H1 (cell line): ENCODE data around the gene BAZ1B. TPM values are rescaled to one million over a fixed set of nuclear protein-coding genes. Genes with fewer than 3 reads are reported as not detected.

Experiments used
- CTCF ChIA-PET: fragments of 300-600 bp; sonication (Branson Sonifier 250); formaldehyde crosslinking; loops from one replicate; lab custom pipeline; 2021; ENCODE audit not compliant: partially characterized antibody; lab: Charles Lee
- POLR2A ChIA-PET: fragments of 300-600 bp; sonication (Branson Sonifier 250); formaldehyde crosslinking; loops from one replicate; lab custom pipeline; 2021; ENCODE audit warnings: inconsistent platforms; ENCODE audit not compliant: partially characterized antibody; lab: Charles Lee
- DNase-seq, 2 experiments: peaks; one replicate each; pipeline versions ENCODE4 v3.0.0 to v3.0.0-alpha.2; 2010 to 2022; ENCODE audit warnings: low spot score in 2 of 2, low read depth in 1 of 2, mixed read lengths in 1 of 2
- FAIRE-seq: peaks from 2 replicates; lab custom pipeline; 2011; peaks lifted over from hg19 to GRCh38; lab: Jason Lieb, UNC
- H2AFZ ChIP-seq: 2 replicates; pipeline ENCODE4 v1.8.1; 2012; ENCODE audit warnings: low read length, inconsistent platforms
- H2AK5ac ChIP-seq: 2 replicates; pipeline ENCODE4 v1.6.1; 2013; ENCODE audit warnings: low read depth, low read length
- H2BK120ac ChIP-seq: replicated peaks from 2 replicates; pipeline ENCODE3; 2013; ENCODE audit warnings: low read depth, low read length, inconsistent platforms
- H2BK12ac ChIP-seq: 2 replicates; pipeline ENCODE4 v1.6.1; 2013; ENCODE audit warnings: low read depth, low read length
- H2BK15ac ChIP-seq: 2 replicates; pipeline ENCODE4 v1.6.1; 2013; ENCODE audit warnings: low read length
- H2BK20ac ChIP-seq: 2 replicates; pipeline ENCODE4 v1.6.1; 2013; ENCODE audit warnings: low read length
- H2BK5ac ChIP-seq: 2 replicates; pipeline ENCODE4 v1.6.1; 2013; ENCODE audit warnings: low read depth, low read length
- H3K14ac ChIP-seq: 2 replicates; pipeline ENCODE4 v1.6.1; 2013; ENCODE audit warnings: inconsistent platforms; ENCODE audit not compliant: insufficient read length
- H3K18ac ChIP-seq: 2 replicates; pipeline ENCODE4 v1.6.1; 2013; ENCODE audit warnings: low read length; ENCODE audit errors: extremely low read depth
- H3K23ac ChIP-seq: 2 replicates; pipeline ENCODE4 v1.6.1; 2013; ENCODE audit warnings: inconsistent platforms; ENCODE audit not compliant: insufficient read length
- H3K23me2 ChIP-seq: 2 replicates; pipeline ENCODE4 v1.6.1; 2013; ENCODE audit warnings: low read depth, low read length
- H3K27ac ChIP-seq: 2 replicates; pipeline ENCODE4 v1.6.1; 2011; ENCODE audit warnings: low read depth, low read length, inconsistent platforms
- H3K27me3 ChIP-seq, 4 experiments: replicated peaks in 1 of 4; 1 replicate in 1 of 4; 2 replicates in 3 of 4; pipeline versions ENCODE4 v1.6.1 to v1.8.1; 2011 to 2013; ENCODE audit warnings: low read length in 3 of 4, mild to moderate bottlenecking in 3 of 4, inconsistent platforms in 2 of 4, mixed read lengths in 2 of 4, moderate library complexity in 1 of 4; ENCODE audit not compliant: control insufficient read depth in 3 of 4, insufficient read depth in 3 of 4; ENCODE audit errors: extremely low read depth in 1 of 4
- H3K36me3 ChIP-seq, 4 experiments: 2 replicates each; pipeline versions ENCODE4 v1.6.1 to v1.8.1; 2011 to 2013; ENCODE audit warnings: mild to moderate bottlenecking in 4 of 4, low read length in 3 of 4, moderate library complexity in 2 of 4, control low read depth in 1 of 4, inconsistent platforms in 1 of 4; ENCODE audit not compliant: insufficient read depth in 4 of 4, control insufficient read depth in 2 of 4
- H3K4ac ChIP-seq: replicated peaks from 2 replicates; pipeline ENCODE3; 2013; ENCODE audit warnings: low read length, low read depth, mixed read lengths, inconsistent platforms; ENCODE audit not compliant: insufficient read length
- H3K4me1 ChIP-seq, 4 experiments: replicated peaks in 1 of 4; 1 replicate in 1 of 4; 2 replicates in 3 of 4; pipeline versions ENCODE4 v1.6.1 to v1.8.1; 2011 to 2013; ENCODE audit warnings: low read length in 3 of 4, inconsistent platforms in 2 of 4, mixed read lengths in 1 of 4; ENCODE audit not compliant: insufficient read depth in 4 of 4, control insufficient read depth in 3 of 4
- H3K4me2 ChIP-seq, 2 experiments: 2 replicates each; pipeline versions ENCODE4 v1.6.1 to v1.8.1; 2011 to 2013; ENCODE audit warnings: low read depth in 2 of 2, low read length in 2 of 2, control low read depth in 1 of 2, inconsistent platforms in 1 of 2, mild to moderate bottlenecking in 1 of 2; ENCODE audit not compliant: insufficient read depth in 1 of 2
- H3K4me3 ChIP-seq, 4 experiments: fragments of 200-600, 300-600 bp in 1 of 4; sonication (generic), shearing (Covaris generic), sonication (Bioruptor Twin) in 1 of 4; 2 replicates each; pipeline versions ENCODE4 v1.5.1 to v1.8.1; 2011 to 2016; ENCODE audit warnings: low read length in 4 of 4, low read depth in 3 of 4, control low read depth in 2 of 4, inconsistent platforms in 2 of 4, mild to moderate bottlenecking in 2 of 4, mixed read lengths in 1 of 4, moderate library complexity in 1 of 4; ENCODE audit not compliant: insufficient read depth in 2 of 4; ENCODE audit errors: extremely low read depth in 1 of 4
- H3K56ac ChIP-seq: replicated peaks from 2 replicates; pipeline ENCODE3; 2013; ENCODE audit warnings: low read depth, mild to moderate bottlenecking, mixed read lengths, low read length, inconsistent platforms; ENCODE audit not compliant: insufficient read length
- H3K79me1 ChIP-seq: 2 replicates; pipeline ENCODE4 v1.6.1; 2013; ENCODE audit warnings: low read depth, low read length, control low read depth
- H3K79me2 ChIP-seq, 2 experiments: 2 replicates each; pipeline versions ENCODE4 v1.6.1 to v1.8.1; 2012 to 2013; ENCODE audit warnings: low read length in 2 of 2, mild to moderate bottlenecking in 2 of 2, inconsistent platforms in 1 of 2; ENCODE audit not compliant: insufficient read depth in 2 of 2, control insufficient read depth in 1 of 2
- H3K9ac ChIP-seq, 4 experiments: replicated peaks in 1 of 4; 1 replicate in 1 of 4; 2 replicates in 3 of 4; pipeline versions ENCODE4 v1.6.1 to v1.8.1; 2011 to 2013; ENCODE audit warnings: low read depth in 3 of 4, low read length in 3 of 4, control low read depth in 2 of 4, mild to moderate bottlenecking in 2 of 4, moderate library complexity in 2 of 4, inconsistent platforms in 1 of 4; ENCODE audit errors: extremely low read depth in 1 of 4
- H3K9me3 ChIP-seq, 2 experiments: 2 replicates each; pipeline versions ENCODE4 v1.6.1 to v1.8.1; 2012 to 2013; ENCODE audit warnings: mild to moderate bottlenecking in 2 of 2, moderate library complexity in 2 of 2, control low read depth in 1 of 2, inconsistent platforms in 1 of 2, low read depth in 1 of 2, low read length in 1 of 2, mixed read lengths in 1 of 2; ENCODE audit not compliant: insufficient read depth in 2 of 2
- H4K20me1 ChIP-seq, 2 experiments: replicated peaks in 1 of 2; 2 replicates each; pipeline versions ENCODE3 to v1.8.1; 2011 to 2013; ENCODE audit warnings: inconsistent platforms in 2 of 2, low read length in 2 of 2, mild to moderate bottlenecking in 1 of 2; ENCODE audit not compliant: insufficient read depth in 2 of 2, control insufficient read depth in 1 of 2
- H4K5ac ChIP-seq: 2 replicates; pipeline ENCODE4 v1.6.1; 2013; ENCODE audit warnings: low read length, low read depth, mixed read lengths, inconsistent platforms; ENCODE audit not compliant: insufficient read length
- H4K8ac ChIP-seq: 2 replicates; pipeline ENCODE4 v1.8.0; 2013; ENCODE audit warnings: mild to moderate bottlenecking, moderate library complexity, low read length, inconsistent platforms; ENCODE audit not compliant: insufficient read depth; ENCODE audit errors: extremely low read depth
- H4K91ac ChIP-seq: replicated peaks from 2 replicates; pipeline ENCODE3; 2013; ENCODE audit warnings: low read length, mixed read lengths, inconsistent platforms; ENCODE audit not compliant: insufficient read length
- CBX5 ChIP-seq: fragments of 300-800, 300-1000 bp; sonication (generic); IDR thresholded peaks from 2 replicates; pipeline ENCODE4 v1.7.1; 2016; ENCODE audit warnings: antibody characterized with exemption, low read length, low read depth
- CREB1 ChIP-seq: IDR thresholded peaks from 2 replicates; pipeline ENCODE4 v1.6.1; 2012; ENCODE audit warnings: inconsistent platforms
- GABPA ChIP-seq: IDR thresholded peaks from 2 replicates; pipeline ENCODE4 v1.6.1; 2011; ENCODE audit warnings: mild to moderate bottlenecking, low read length, moderate library complexity, borderline replicate concordance; ENCODE audit not compliant: insufficient read depth
- KDM5A ChIP-seq: fragments of 200-600 bp; IDR thresholded peaks from 2 replicates; pipeline ENCODE4 v1.7.1; 2012; ENCODE audit warnings: mild to moderate bottlenecking, low read length, inconsistent platforms, mixed read lengths
- PHF8 ChIP-seq: fragments of 200-600 bp; sonication (generic); conservative IDR thresholded peaks from 2 replicates; pipeline ENCODE4 v1.7.1; 2012; ENCODE audit warnings: low read depth, mild to moderate bottlenecking, inconsistent platforms, low read length, moderate library complexity
- RBBP5 ChIP-seq: IDR thresholded peaks from 2 replicates; pipeline ENCODE4 v1.7.1; 2012; ENCODE audit warnings: low read depth, mild to moderate bottlenecking, inconsistent platforms, low read length, moderate library complexity, borderline replicate concordance
- SAP30 ChIP-seq: fragments of 300-600 bp; sonication (generic); IDR thresholded peaks from 2 replicates; pipeline ENCODE4 v1.7.1; 2012; ENCODE audit warnings: low read length, moderate library complexity, mild to moderate bottlenecking, inconsistent platforms; ENCODE audit not compliant: insufficient read depth, insufficient replicate concordance
- SIN3A ChIP-seq, 2 experiments: IDR thresholded peaks in 1 of 2; conservative IDR thresholded peaks in 1 of 2; 2 replicates each; pipeline ENCODE4 v1.6.1; 2011 to 2012; ENCODE audit warnings: low read length in 2 of 2, improper control_type of control experiment in 1 of 2, low read depth in 1 of 2, mild to moderate bottlenecking in 1 of 2
- SP2 ChIP-seq: IDR thresholded peaks from 2 replicates; pipeline ENCODE4 v1.6.1; 2012; ENCODE audit warnings: mild to moderate bottlenecking, low read length, inconsistent platforms
- SRF ChIP-seq: IDR thresholded peaks from 2 replicates; pipeline ENCODE4 v1.6.1; 2011; ENCODE audit warnings: mild to moderate bottlenecking, low read depth, low read length, moderate library complexity
- WGBS, 2 experiments: shearing (Covaris generic) in 1 of 2; methylation state at CpG; one replicate each; pipeline versions ENCODE4 v1.1.6 to v1.1.7; 2013 to 2015; ENCODE audit warnings: low lambda C conversion rate in 2 of 2, mixed read lengths in 2 of 2, inconsistent platforms in 1 of 2, low coverage in 1 of 2, missing lambda C conversion rate in 1 of 2; ENCODE audit not compliant: insufficient replicate concordance in 2 of 2, insufficient coverage in 1 of 2, insufficient read length in 1 of 2; ENCODE audit errors: extremely low coverage in 1 of 2, missing lambda C conversion rate in 1 of 2; 5-methylcytosine and 5-hydroxymethylcytosine counted together
- polyA plus RNA-seq, 7 experiments: library from polyadenylated mRNA; depleted of rRNA in 3 of 7; stranded (reverse) in 5 of 7; unstranded in 2 of 7; fragments of >200 nt in 5 of 7; fragments of 200-250 nt in 2 of 7; gene quantifications; 1 replicate in 5 of 7; 2 replicates in 1 of 7; 4 replicates in 1 of 7; pipeline versions ENCODE4 v1.2.1 to v1.2.3, GENCODE V29; 2011 to 2013; ENCODE audit warnings: missing spikeins in 2 of 7, mixed read lengths in 2 of 7
- total RNA-seq: library from RNA; stranded (reverse); fragmentation: NEBNext Ultra II Directional; extraction: Animal tissue kit (Norgen Biotek cat#: 25700); gene quantifications from 2 replicates; pipeline ENCODE4 v1.2.1, GENCODE V29; 2021
- TF ChIP-seq, protein P1 (sequence below): IDR thresholded peaks from 2 replicates; pipeline ENCODE4 v1.6.1; 2011; ENCODE audit warnings: low read depth, mild to moderate bottlenecking, low read length; ENCODE audit not compliant: insufficient read depth

Gene BAZ1B
- total and polyA plus RNA-seq, 2 of the 8 experiments (the other 6 are each of a cell fraction or from before 2014, with no cell fraction given), result 21.0 to 86.8 TPM

DNA sequence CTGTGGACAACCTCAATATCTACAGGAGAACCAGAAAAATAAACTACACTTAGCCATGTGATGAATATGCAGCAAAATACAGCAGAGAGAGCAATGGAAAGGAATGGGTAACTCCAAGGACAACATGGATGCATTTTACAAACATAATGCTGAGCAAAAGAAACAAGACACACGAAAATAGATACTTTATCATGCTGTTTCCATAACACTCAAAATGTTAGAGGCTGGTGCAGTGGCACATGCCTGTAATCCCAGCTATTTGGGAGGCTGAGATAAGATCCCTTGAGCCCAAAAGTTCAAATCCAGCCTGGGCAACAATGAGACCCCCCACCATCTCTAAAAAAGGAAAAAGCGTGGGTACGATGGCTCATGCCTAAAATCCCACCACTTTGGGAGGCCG, 27.1 kb upstream of the BAZ1B start:
- H3K27ac ChIP-seq, result no peak overlapping the region
- no peak overlapping the region for H2BK15ac ChIP-seq
- no peak for FAIRE-seq
- H2AK5ac ChIP-seq, result no peak overlapping the region
- no peak for DNase-seq
- no peaks in the 10 kb centered on the region for H3K9me3 ChIP-seq
- no peak overlapping the region for H2AFZ ChIP-seq
- H3K79me1 ChIP-seq, result no peaks in the 10 kb centered on the region
- no peak overlapping the region for H2BK120ac ChIP-seq
- no peak overlapping the region for H4K8ac ChIP-seq
- no peak overlapping the region for H3K56ac ChIP-seq
- peaks cover 0 to 13% (median 2%) of the 10 kb centered on the region in 4 experiments; a peak in 3 of 8 replicates for H3K36me3 ChIP-seq
- H2BK12ac ChIP-seq, result no peak overlapping the region
- 87% methylated on average over 4 of the region's 4 CpGs; no CpG with 5 or more reads in 1 of the 2 experiments for WGBS, 2 experiments
- no peaks in the 10 kb centered on the region for H3K4me1 ChIP-seq
- H3K9ac ChIP-seq, result no peak overlapping the region
- H4K20me1 ChIP-seq, result peaks cover 0 to under 1% of the 10 kb centered on the region in 2 experiments
- ChIA-PET CTCF (interaction anchor here (0.6 to 1.7 kb wide), 3 partner anchors 9 to 22 kb away, joined by 3 to 4 read pairs (median 3); no protein-coding TSS in a partner anchor), POLR2A (interaction anchor here (1.0 kb wide), 2 partner anchors 10 to 28 kb away, joined by 3 read pairs; no protein-coding TSS in a partner anchor)
- H4K5ac ChIP-seq, result no peak overlapping the region
- peaks cover 0 to 12% of the 10 kb centered on the region in 2 experiments; a peak in 2 of 4 replicates for H3K79me2 ChIP-seq
- H3K4me2 ChIP-seq, result no peak overlapping the region
- H3K18ac ChIP-seq, result no peak overlapping the region
- H2BK20ac ChIP-seq, result no peak overlapping the region
- no peak overlapping the region for H3K14ac ChIP-seq
- no peak overlapping the region for H3K4ac ChIP-seq
- H3K23ac ChIP-seq, result no peak overlapping the region
- TF ChIP-seq CREB1, result no peak
- no peak for TF ChIP-seq KDM5A
- TF ChIP-seq PHF8, result no peak
- TF ChIP-seq RBBP5, result no peak
- no peak for TF ChIP-seq SP2
- no peak for TF ChIP-seq SAP30
- TF ChIP-seq GABPA, result no peak
- TF ChIP-seq SRF, result no peak
- TF ChIP-seq, protein P1, sequence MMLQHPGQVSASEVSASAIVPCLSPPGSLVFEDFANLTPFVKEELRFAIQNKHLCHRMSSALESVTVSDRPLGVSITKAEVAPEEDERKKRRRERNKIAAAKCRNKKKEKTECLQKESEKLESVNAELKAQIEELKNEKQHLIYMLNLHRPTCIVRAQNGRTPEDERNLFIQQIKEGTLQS, result no peak
- TF ChIP-seq SIN3A (conservative IDR thresholded peaks at IDR 0.05 in 1 of 2, IDR thresholded peaks at IDR 0.05 in 1 of 2; ENCODE audit: low read depth in 1 of 2, low read length in 2 of 2), result no peak
- TF ChIP-seq CBX5, result no peak
- no peak overlapping the region for H3K4me3 ChIP-seq
- no peaks in the 10 kb centered on the region for H3K27me3 ChIP-seq
- H4K91ac ChIP-seq, result no peak overlapping the region
- no peaks in the 10 kb centered on the region for H3K23me2 ChIP-seq
- H2BK5ac ChIP-seq, result no peak overlapping the region
